Effector CD8-positive, alpha-beta T cell (primary cell): ENCODE results near the gene NIM1K.
"Not testable (repeated sequence)": the region's sequence is repeated elsewhere in the genome, so short reads cannot be mapped to it uniquely, and the experiment has no call there.

Experiments
- DNase-seq: peaks from one replicate; lab custom pipeline; 2025; lab: John Stamatoyannopoulos, UW

Gene NIM1K

GRCh38 chr5:43190755-43191603 lies 1.0 kb upstream of the NIM1K start:
- no peak for DNase-seq

- no peak for DNase-seq
These were observed 644 bp downstream of the NIM1K start for GRCh38 chr5:43192558-43193180.

GRCh38 chr5:43193181-43193893 lies 1.3 kb downstream of the NIM1K start:
- DNase-seq, result no peak

DNA sequence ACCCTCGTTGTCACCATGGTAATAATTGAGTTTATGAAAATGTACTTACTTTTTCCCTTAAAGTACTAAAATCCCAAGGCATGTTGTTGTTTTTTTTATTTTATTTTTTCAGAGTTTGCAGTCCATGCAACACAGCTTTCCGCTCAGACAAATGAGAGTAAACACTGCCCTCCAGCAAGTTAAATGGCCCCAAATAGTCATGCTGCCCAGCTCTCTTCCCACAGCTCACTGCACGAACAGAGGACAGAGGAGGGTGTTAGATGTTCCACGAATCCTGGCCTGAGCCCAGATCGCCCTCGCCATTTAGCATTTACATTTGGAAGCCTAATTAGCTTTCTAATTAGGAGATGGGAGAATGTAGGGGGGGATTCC lies 1.9 kb downstream of the NIM1K start:
- DNase-seq, result no peak

- DNase-seq, result no peak
These were observed 3.7 kb downstream of the NIM1K start for GRCh38 chr5:43195670-43196265.

GRCh38 chr5:43197535-43197934 lies 5.5 kb downstream of the NIM1K start:
- no peak for DNase-seq

- DNase-seq, result not testable (repeated sequence)
These were observed 9.4 kb downstream of the NIM1K start for GRCh38 chr5:43201442-43201841.

- no peak for DNase-seq
These were observed 10.4 kb downstream of the NIM1K start for GRCh38 chr5:43202380-43202779.

GRCh38 chr5:43203373-43203772 lies 11.3 kb downstream of the NIM1K start:
- DNase-seq, result no peak

- DNase-seq, result no peak
These were observed 12.9 kb downstream of the NIM1K start for GRCh38 chr5:43204958-43205357.

- DNase-seq, result no peak
These were observed 15.6 kb downstream of the NIM1K start for GRCh38 chr5:43207601-43208000.

- DNase-seq, result no peak
These were observed 16.6 kb downstream of the NIM1K start for GRCh38 chr5:43208658-43209057.

DNA sequence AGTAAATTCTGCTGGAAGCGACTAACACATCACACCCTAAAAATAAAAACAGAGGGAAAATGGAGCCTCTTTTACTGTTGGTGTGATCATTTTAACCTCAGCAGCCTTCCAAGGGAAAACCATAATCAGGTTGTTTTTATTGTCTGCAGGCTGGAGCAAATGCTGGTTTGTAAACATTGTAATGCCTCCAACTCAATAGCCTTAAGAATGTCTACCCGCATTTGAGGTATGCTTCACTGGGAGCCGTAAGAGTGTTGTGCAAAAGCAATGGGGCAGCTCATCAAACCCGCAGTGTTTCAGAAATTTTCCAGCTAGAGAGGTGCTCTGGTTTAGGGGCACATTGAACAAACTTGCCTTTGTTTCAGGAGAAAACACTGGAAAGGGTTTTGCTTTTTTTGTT lies 17.0 kb downstream of the NIM1K start:
- no peak for DNase-seq

- no peak for DNase-seq
These were observed 17.8 kb downstream of the NIM1K start for GRCh38 chr5:43209833-43210232.

DNA sequence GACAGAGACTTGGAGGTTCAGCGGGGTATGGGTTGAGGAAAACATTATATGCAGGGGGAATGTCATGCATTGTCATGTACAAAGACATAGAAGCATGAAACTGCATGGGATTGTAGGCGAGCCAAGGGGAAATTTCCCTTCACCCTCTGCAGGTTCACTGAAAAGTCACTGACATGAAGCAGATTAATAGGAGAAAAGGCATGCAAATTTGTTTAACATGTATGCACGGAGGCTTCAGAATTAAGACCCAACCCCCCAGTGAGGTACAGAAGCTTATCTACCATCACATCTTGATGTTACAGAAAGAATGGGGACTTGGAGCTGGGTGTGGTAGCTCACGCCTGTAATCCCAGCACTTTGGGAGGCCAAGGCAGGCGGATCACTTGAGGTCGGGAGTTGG lies 18.5 kb downstream of the NIM1K start:
- DNase-seq, result no peak

DNA sequence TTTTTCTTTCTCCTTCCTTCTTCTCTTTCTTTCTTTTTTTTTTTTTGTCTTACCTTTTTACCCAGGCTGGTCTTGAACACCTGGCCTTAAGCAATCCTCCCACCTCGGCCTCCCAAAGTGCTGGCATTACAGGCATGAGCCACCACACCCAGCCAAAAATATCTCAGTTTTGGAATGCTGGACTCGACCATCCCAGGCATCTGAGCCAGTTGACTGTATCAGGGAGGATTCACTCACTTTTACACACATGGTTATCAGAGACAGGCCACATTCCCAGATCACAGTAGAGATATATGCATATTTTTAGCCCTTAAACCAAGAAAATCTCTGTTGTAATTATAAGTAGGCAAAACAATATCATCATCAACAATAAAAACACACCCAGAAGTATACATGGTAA lies 21.9 kb downstream of the NIM1K start:
- no peak for DNase-seq

- no peak for DNase-seq
These were observed 23.1 kb downstream of the NIM1K start for GRCh38 chr5:43215073-43215631.

DNA sequence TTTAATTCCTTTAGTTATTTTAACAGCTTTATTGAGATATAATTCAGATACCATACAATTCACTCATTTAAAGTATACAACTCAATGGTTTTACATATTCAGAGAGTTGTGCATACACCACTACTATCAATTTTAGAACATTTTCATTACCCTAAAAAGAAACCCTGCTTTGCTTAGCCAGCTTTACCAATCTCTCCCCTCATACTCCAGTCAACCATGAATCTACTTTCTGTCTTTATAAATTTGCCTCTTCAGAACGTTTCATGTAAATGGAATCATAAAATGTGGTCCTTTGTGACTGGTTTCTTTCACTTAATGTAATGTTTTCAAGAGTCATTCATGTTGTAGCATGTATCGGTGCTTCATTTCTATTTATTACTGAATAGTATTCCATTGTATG lies 24.9 kb downstream of the NIM1K start:
- DNase-seq, result no peak

DNA sequence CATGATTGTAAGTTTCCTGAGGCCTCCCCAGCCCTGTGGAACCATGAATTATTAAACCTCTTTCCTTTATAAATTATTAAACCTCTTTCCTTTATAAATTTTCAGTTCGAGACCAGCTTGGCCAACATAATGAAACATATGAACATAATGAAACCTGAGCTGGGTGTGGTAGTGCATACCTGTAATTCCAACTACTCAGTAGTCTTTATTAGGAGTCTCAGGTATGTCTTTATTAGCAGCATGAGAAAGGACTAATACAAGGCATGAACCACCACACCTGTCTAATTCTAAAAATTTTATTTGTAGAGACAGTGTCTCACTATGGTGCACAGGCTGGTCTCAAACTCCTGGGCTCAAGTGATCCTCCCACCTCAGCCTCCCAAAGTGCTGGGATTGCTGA lies 27.1 kb downstream of the NIM1K start:
- no peak for DNase-seq

DNA sequence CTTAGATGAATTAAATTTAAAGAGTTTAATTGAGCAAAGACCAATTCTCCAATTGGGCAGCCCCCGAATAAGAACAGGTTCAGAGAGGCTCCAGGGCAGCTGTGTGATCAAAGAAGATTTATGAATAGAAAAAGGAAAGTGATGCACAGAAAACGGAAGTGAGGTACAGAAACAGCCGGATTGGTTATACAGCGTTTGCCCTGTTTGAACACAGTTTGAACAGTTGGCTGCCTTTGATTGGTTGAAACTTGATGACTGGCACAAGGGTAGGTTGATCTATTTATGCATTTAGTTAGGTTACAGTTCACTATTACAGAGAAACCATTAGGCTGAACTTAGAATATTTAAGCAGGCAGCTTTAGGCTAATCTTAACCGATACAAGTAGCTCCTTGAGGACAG lies 29.5 kb downstream of the NIM1K start:
- no peak for DNase-seq

GRCh38 chr5:43225649-43226245 lies 33.7 kb downstream of the NIM1K start:
- no peak for DNase-seq

DNA sequence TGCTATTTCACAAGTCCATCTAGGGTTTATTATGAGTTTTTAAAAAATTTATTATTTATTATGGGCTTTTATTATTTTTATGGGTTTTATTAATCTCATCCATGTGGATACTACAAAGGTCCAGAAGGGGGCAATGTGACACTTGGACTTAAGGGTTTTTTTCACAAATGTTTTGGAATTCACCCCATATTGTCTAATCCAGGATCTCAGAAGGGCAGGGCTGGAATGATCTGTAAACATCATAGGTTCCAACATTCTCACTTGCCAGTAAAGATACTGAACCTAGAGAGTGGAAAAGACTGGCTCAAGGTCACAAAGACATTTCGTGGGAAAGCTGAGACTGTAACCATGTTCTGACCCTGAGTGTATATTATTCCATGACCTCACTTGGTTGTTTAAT lies 35.6 kb downstream of the NIM1K start:
- no peak for DNase-seq
